Spleen (tissue), 7 donors: Measurements from ENCODE around the gene CCNL2.

ENCODE experiments used
- POLR2A ChIP-seq, 3 donors: fragments of 450-650 bp; IDR thresholded peaks; one replicate each; pipeline ENCODE4 v1.5.1; 2017; ENCODE audit warnings: antibody characterized with exemption in 3 of 3, mild to moderate bottlenecking in 1 of 3
- TF ChIP-seq, protein P1 (sequence below), 11 experiments: fragments of 200-600 bp in 7 of 11; fragments of 450-650 bp in 4 of 11; sonication (generic) in 4 of 11; IDR thresholded peaks in 8 of 11; conservative IDR thresholded peaks in 3 of 11; 1 replicate in 7 of 11; 2 replicates in 4 of 11; pipeline versions ENCODE4 v1.4.0 to v1.8.0; 2016 to 2021; ENCODE audit warnings: antibody characterized with exemption in 11 of 11, inconsistent platforms in 4 of 11, mild to moderate bottlenecking in 1 of 11
- donor health status: DM: no; HTN: no; CAD: no; lungs with moderate emphysema.
- donor health status: DM: no; HTN: no; CAD: no.
- donor health status: DM: no; HTN: no; CAD: no.

DNA sequence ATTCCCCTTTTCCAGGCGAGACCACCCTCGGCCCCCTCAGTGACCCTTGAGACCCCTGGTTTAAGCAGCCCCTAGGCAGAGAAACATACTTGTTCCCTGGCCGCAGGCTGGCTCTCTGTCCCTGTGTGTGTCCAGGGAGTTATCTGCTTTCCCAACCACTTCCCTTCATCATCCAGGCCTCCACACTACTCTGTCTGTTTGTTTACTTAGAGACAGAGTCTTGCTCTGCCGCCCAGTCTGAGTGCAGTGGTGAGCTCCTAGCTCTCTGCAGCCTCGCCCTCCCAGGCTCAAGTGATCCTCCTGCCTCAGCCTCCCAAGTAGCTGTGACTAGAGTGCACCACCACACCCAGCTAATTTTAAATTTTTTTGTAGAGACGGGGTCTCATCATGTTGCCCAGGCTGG, 30.5 kb upstream of the CCNL2 start:
- TF ChIP-seq, protein P1, sequence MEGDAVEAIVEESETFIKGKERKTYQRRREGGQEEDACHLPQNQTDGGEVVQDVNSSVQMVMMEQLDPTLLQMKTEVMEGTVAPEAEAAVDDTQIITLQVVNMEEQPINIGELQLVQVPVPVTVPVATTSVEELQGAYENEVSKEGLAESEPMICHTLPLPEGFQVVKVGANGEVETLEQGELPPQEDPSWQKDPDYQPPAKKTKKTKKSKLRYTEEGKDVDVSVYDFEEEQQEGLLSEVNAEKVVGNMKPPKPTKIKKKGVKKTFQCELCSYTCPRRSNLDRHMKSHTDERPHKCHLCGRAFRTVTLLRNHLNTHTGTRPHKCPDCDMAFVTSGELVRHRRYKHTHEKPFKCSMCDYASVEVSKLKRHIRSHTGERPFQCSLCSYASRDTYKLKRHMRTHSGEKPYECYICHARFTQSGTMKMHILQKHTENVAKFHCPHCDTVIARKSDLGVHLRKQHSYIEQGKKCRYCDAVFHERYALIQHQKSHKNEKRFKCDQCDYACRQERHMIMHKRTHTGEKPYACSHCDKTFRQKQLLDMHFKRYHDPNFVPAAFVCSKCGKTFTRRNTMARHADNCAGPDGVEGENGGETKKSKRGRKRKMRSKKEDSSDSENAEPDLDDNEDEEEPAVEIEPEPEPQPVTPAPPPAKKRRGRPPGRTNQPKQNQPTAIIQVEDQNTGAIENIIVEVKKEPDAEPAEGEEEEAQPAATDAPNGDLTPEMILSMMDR (IDR thresholded peaks at IDR 0.05 in 8 of 11, conservative IDR thresholded peaks at IDR 0.05 in 3 of 11): no peak
- TF ChIP-seq POLR2A (IDR thresholded peaks at IDR 0.05): no peak
